MM.1S (cell line): ENCODE measurements around the gene POLR3E.

Source experiments
- CTCF ChIP-seq: fragments of 300-600 bp; sonication (generic); IDR thresholded peaks from 2 replicates; pipeline ENCODE4 v1.5.1; 2016; ENCODE audit warnings: antibody characterized with exemption, low read length, mixed read lengths
- EZH2 ChIP-seq: fragments of 300-600 bp; sonication (generic); optimal IDR thresholded peaks from 2 replicates; pipeline ENCODE3; 2017; ENCODE audit warnings: low read depth, mild to moderate bottlenecking, antibody characterized with exemption, low read length, mixed read lengths
- EZH2phosphoT487 ChIP-seq: fragments of 300-600 bp; sonication (generic); IDR thresholded peaks from 2 replicates; pipeline ENCODE4 v1.6.1; 2018; ENCODE audit warnings: antibody characterized with exemption, low read length

GRCh38 chr16:22322021-22322471, 24.8 kb downstream of the POLR3E start:
- TF ChIP-seq CTCF (no peak), EZH2 (no peak), EZH2phosphoT487 (no peak)
